WTC11 (cell line): ENCODE results near the gene S100A2.

Experiments
- CTCF ChIP-seq: fragments of 200-600 bp; IDR thresholded peaks from 2 replicates; pipeline ENCODE4 v1.8.0; 2022; ENCODE audit warnings: antibody characterized with exemption
- E2F5 ChIP-seq: sonication (generic); formaldehyde crosslinking; IDR thresholded peaks from 2 replicates; pipeline ENCODE4 v1.8.1; 2022; ENCODE audit warnings: mild to moderate bottlenecking, moderate library complexity, missing genetic modification reagents
- SP1 ChIP-seq: sonication (generic); formaldehyde crosslinking; conservative IDR thresholded peaks from 2 replicates; pipeline ENCODE4 v1.8.1; 2022; ENCODE audit warnings: missing genetic modification reagents
- USF2 ChIP-seq: sonication (generic); formaldehyde crosslinking; IDR thresholded peaks from 2 replicates; pipeline ENCODE4 v1.8.1; 2023; ENCODE audit warnings: mild to moderate bottlenecking, missing genetic modification reagents, moderate library complexity

GRCh38 chr1:153550827-153551500 is 14.7 kb downstream of the S100A2 start:
- TF ChIP-seq USF2 (CRISPR knock-in tag) (no peak), CTCF (no peak), E2F5 (CRISPR knock-in tag) (no peak), SP1 (CRISPR knock-in tag) (no peak)
